Hippocampal formation (tissue), 2 donors: ENCODE data around the gene AP1S3.

Experiments
- DNase-seq, 2 donors: peaks; one replicate each; lab custom pipeline; 2025; lab: John Stamatoyannopoulos, UW

The AP1S3 gene

DNA sequence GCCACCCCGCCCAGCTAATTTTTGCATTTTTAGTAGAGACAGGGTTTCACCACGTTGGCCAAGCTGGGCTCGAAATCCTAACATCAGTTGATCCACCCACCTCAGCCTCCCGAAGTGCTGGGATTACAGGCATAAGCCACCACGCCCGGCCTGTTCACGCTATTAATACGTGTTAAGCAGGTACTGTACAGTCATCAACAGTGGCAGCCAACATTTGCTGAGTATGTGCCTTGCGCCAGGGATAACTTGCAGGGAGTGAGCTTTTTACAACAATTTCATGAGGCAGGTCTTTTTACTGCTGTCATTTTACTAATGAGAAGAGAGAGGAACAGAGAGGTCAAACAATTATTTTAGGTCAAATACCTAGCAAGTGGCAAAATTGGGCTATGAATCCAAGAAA is 115.2 kb downstream of the AP1S3 start:
- no peak for DNase-seq

DNA sequence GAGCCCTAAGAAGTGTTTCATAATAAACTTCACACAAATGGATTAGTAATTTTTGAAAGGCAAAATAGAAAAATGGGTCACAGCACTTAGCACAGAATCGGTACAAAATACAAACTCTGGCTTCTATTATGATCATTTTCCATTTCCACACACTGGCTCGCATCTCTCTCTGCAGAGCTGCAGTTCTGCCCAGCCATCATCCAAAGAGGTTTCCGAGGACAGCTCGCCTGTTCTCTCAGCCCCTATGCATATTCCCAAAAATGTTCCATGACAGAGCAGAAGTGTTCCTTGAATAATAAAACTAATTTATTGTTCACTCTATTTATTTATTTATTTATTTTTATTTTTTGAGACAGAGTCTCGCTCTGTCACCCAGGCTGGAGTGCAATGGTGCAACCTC is 115.6 kb downstream of the AP1S3 start:
- no peak for DNase-seq

DNA sequence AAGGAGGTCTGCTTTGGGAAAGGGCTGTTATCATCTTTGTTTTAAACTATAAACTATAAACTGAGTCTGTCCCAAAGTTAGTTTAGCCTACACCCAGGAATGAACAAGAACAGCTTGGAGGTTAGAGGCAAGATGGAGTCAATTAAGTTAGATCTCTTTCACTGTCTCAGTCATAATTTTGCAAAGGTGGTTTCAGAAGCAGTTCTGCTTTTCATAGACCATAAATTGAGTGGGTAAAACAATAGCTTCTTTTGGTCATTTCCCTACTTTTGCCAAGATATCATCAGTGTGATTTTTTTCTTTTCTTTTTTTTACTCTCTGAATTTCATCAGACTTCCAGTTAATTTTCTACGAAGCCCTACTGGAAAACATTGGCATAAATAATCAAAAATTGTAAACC is 117.0 kb downstream of the AP1S3 start:
- DNase-seq, result no peak

DNA sequence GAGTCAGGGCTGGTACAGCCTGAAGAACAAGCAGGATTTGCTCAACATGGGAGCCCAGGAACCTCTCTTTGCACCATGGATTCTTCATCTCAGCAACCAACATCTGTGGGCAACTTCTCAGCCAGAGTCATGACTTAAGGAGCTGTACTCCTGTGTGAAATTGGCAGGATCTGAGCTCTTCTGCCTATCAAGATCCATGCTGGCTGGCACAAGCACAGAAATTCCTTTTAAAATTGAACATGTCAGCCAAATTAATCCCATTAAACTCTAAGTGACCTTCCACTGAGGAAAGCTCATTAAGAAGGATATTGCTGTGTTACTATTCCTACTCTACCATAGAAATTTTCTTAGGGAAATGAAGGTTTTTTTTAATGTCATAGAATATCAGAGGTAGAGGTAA is 124.7 kb downstream of the AP1S3 start:
- DNase-seq, result no peak

DNA sequence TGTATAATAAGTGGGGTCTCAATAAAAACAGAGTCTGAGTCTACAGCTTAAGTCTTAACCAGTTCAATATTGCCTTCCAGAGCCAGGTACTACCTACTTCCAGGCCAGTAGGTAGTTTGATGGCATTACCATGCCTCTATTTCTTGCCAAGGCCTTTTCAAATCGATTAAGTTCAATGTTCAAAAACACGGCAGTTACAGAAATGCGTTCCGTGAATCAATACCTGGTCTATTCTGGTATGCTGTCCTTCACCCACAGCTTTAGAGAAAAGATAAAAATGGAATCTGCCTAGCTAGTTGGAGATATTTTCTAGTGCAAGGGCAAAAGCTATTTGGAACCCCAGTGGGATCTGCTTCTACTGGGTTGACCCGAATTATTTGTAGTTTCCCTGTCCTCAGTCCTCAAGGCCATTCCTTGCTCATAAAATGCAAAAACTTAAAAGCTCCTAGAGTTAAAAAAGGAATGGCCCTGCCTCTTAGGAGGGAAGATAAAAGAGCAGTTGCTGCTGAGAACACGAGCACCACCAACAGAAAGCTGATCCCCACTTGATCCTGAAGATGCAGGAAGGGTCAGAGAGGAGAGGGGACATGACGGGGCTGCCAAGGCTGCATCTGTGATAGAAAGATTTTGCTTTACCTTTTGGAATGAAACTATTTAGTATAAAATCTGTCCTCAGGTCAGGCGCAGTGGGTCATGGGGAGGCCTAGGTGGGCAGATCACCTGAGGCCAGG is 125.6 kb downstream of the AP1S3 start:
- DNase-seq, result no peak
